Measurements from ENCODE around the gene PNPLA8. TPM values are rescaled to one million over a fixed set of nuclear protein-coding genes. Genes with fewer than 3 reads are reported as not detected.

The PNPLA8 gene
- total and polyA plus RNA-seq, 4 donors = 14.7 to 30.3 (median 23.0) TPM

GRCh38 chr7:108535744-108536143 is 9.8 kb upstream of the PNPLA8 start:
- peaks cover 0 to 5% (median 0%) of the 10 kb centered on the region in 4 donors for H3K4me1 ChIP-seq (ENCODE audit: control insufficient read depth in 4 of 4, insufficient read depth in 4 of 4, low read length in 3 of 4)
- no peaks in the 10 kb centered on the region for H3K9me3 ChIP-seq (ENCODE audit: control insufficient read depth in 4 of 4, low read length in 3 of 4)
- H3K4me3 ChIP-seq (ENCODE audit: low read depth in 1 of 3, low read length in 3 of 3) = no peak overlapping the region
- H3K27ac ChIP-seq (ENCODE audit: low read depth in 1 of 2, low read length in 2 of 2) = no peak overlapping the region
- H3K9ac ChIP-seq (ENCODE audit: low read depth in 1 of 2, low read length in 2 of 2) = no peak overlapping the region
- no peak for DNase-seq (ENCODE audit: low spot score)
- no peaks in the 10 kb centered on the region for H3K36me3 ChIP-seq (ENCODE audit: control insufficient read depth in 4 of 4, insufficient read depth in 3 of 4, low read depth in 1 of 4, low read length in 3 of 4)
- WGBS = 62% methylated on average over 1 of the region's 1 CpG
- H3K27me3 ChIP-seq (ENCODE audit: control insufficient read depth in 4 of 4, insufficient read depth in 4 of 4, low read length in 3 of 4) = no peaks in the 10 kb centered on the region
- TF ChIP-seq RAD21 (IDR thresholded peaks at IDR 0.05) (no peak), FOXA1 (IDR thresholded peaks at IDR 0.05) (no peak), HNF4G (IDR thresholded peaks at IDR 0.05) (no peak), RXRA (IDR thresholded peaks at IDR 0.05) (no peak), HNF4A (conservative IDR thresholded peaks at IDR 0.05) (no peak), SP1 (IDR thresholded peaks at IDR 0.05) (no peak), NR2F2 (IDR thresholded peaks at IDR 0.05) (no peak), EGR1 (IDR thresholded peaks at IDR 0.05; ENCODE audit: low read depth in 2 of 2) (no peak), TAF1 (conservative IDR thresholded peaks at IDR 0.05) (no peak), FOXA2 (IDR thresholded peaks at IDR 0.05) (no peak), CTCF (IDR thresholded peaks at IDR 0.05; ENCODE audit: low read depth, low read length, missing input control) (no peak), GABPA (IDR thresholded peaks at IDR 0.05 in 1 of 2, conservative IDR thresholded peaks at IDR 0.05 in 1 of 2) (no peak), JUND (IDR thresholded peaks at IDR 0.05) (no peak), YY1 (IDR thresholded peaks at IDR 0.05) (no peak)
- TF ChIP-seq, protein P1, sequence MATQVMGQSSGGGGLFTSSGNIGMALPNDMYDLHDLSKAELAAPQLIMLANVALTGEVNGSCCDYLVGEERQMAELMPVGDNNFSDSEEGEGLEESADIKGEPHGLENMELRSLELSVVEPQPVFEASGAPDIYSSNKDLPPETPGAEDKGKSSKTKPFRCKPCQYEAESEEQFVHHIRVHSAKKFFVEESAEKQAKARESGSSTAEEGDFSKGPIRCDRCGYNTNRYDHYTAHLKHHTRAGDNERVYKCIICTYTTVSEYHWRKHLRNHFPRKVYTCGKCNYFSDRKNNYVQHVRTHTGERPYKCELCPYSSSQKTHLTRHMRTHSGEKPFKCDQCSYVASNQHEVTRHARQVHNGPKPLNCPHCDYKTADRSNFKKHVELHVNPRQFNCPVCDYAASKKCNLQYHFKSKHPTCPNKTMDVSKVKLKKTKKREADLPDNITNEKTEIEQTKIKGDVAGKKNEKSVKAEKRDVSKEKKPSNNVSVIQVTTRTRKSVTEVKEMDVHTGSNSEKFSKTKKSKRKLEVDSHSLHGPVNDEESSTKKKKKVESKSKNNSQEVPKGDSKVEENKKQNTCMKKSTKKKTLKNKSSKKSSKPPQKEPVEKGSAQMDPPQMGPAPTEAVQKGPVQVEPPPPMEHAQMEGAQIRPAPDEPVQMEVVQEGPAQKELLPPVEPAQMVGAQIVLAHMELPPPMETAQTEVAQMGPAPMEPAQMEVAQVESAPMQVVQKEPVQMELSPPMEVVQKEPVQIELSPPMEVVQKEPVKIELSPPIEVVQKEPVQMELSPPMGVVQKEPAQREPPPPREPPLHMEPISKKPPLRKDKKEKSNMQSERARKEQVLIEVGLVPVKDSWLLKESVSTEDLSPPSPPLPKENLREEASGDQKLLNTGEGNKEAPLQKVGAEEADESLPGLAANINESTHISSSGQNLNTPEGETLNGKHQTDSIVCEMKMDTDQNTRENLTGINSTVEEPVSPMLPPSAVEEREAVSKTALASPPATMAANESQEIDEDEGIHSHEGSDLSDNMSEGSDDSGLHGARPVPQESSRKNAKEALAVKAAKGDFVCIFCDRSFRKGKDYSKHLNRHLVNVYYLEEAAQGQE (IDR thresholded peaks at IDR 0.05) = no peak
- TF ChIP-seq, protein P2, sequence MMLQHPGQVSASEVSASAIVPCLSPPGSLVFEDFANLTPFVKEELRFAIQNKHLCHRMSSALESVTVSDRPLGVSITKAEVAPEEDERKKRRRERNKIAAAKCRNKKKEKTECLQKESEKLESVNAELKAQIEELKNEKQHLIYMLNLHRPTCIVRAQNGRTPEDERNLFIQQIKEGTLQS (IDR thresholded peaks at IDR 0.05) = no peak
- TF ChIP-seq, protein P3, sequence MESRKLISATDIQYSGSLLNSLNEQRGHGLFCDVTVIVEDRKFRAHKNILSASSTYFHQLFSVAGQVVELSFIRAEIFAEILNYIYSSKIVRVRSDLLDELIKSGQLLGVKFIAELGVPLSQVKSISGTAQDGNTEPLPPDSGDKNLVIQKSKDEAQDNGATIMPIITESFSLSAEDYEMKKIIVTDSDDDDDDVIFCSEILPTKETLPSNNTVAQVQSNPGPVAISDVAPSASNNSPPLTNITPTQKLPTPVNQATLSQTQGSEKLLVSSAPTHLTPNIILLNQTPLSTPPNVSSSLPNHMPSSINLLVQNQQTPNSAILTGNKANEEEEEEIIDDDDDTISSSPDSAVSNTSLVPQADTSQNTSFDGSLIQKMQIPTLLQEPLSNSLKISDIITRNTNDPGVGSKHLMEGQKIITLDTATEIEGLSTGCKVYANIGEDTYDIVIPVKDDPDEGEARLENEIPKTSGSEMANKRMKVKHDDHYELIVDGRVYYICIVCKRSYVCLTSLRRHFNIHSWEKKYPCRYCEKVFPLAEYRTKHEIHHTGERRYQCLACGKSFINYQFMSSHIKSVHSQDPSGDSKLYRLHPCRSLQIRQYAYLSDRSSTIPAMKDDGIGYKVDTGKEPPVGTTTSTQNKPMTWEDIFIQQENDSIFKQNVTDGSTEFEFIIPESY (IDR thresholded peaks at IDR 0.05) = no peak
- TF ChIP-seq, protein P4, sequence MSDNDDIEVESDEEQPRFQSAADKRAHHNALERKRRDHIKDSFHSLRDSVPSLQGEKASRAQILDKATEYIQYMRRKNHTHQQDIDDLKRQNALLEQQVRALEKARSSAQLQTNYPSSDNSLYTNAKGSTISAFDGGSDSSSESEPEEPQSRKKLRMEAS (IDR thresholded peaks at IDR 0.05) = no peak
